G401 (cell line): Measurements from ENCODE around the gene PRKCD. TPM values are rescaled to one million over a fixed set of nuclear protein-coding genes. Genes with fewer than 3 reads are reported as not detected.
"Not testable (repeated sequence)": the region's sequence is repeated elsewhere in the genome, so short reads cannot be mapped to it uniquely, and the experiment has no call there.

ENCODE experiments used
- DNase-seq: peaks from one replicate; pipeline ENCODE4 v3.0.0-alpha.2; 2015; ENCODE audit warnings: low spot score
- in situ Hi-C: cut with HindIII; loops from 2 replicates; pipeline ENCODE4 v1.10.0; 2016; ENCODE audit warnings: low sequenced_read_pairs, mixed read lengths
- total RNA-seq: library from RNA; depleted of rRNA; stranded (reverse); fragments of >200 nt; shearing (Covaris generic); gene quantifications from 2 replicates; pipeline ENCODE4 v1.2.3, GENCODE V29; 2014

Gene PRKCD
- total RNA-seq, 1 experiment from 2014 or later = 18.9 TPM

DNA sequence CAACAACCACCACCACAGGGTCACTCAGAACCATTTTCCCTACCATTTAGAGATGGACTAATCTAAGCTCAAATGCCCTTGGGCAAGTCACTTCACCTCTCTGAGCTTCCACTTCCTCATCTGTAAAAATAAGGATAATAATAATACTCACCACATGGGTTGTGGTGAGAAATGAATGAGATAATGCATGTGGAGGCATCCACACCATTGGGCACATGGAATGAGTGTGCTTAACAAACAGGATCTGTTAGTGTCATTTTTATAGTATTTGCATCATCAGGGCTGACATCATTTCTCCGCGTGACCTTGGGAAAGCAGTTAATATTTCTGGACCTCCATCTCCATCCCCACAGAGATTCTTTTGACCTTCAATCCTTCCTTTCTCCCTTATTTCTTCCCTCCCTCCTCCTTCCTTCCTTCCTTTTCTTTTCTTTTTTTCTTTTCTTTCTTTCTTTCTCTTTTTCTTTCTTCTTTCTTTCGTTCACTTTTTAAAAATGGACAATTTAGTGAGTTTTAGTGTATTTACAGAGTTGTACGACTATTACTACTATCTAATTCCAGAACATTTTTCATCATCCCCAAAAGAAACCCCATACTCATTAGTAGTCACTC is 23.1 kb upstream of the PRKCD start:
- in situ Hi-C loops = no loop called here
- no peak for DNase-seq

DNA sequence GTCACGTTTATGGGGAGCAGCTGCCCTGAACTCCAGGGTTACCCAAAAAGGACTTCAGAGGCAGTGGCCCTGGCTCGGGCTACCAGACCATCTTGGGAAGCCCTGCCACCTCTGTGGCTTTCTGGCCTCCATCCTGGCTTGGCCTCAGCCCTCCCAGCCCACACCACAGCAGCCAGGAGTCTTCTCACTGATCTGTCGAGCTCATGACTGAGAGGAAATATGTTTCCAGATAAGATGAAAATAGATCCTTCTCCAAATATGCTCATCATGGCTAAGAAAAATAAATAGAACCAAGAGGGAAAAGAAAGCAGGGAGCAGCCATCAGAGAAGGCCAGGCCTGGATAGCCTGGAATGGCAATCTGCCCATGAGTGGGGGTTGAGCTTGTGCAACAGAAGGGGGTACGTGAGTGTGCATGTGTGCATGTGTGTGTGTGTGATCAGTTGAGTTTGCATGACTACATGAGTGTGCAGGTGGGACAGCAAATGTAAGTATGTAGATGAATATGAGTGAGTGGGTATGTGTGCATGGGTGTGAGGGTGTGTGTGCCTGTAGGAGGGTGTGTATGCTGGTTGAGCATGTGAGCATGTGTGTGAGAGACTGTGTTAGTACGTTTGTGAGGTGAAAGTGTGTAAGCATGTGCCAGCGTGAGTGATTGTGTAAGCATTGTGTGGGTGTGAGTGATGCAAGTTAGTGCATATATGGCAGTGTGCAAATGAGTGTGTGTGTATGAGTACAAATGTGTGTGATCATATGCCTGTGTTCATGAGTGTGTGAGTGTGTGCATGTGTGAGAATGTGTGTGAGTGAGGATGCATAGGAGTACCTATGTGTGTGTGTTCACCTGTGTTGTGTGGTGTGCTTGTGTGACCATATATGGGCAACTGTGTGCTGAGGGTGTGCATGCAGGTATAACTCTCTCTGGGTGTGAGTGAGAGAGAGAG is 20.8 kb upstream of the PRKCD start:
- in situ Hi-C loops = no loop called here
- no peak for DNase-seq

DNA sequence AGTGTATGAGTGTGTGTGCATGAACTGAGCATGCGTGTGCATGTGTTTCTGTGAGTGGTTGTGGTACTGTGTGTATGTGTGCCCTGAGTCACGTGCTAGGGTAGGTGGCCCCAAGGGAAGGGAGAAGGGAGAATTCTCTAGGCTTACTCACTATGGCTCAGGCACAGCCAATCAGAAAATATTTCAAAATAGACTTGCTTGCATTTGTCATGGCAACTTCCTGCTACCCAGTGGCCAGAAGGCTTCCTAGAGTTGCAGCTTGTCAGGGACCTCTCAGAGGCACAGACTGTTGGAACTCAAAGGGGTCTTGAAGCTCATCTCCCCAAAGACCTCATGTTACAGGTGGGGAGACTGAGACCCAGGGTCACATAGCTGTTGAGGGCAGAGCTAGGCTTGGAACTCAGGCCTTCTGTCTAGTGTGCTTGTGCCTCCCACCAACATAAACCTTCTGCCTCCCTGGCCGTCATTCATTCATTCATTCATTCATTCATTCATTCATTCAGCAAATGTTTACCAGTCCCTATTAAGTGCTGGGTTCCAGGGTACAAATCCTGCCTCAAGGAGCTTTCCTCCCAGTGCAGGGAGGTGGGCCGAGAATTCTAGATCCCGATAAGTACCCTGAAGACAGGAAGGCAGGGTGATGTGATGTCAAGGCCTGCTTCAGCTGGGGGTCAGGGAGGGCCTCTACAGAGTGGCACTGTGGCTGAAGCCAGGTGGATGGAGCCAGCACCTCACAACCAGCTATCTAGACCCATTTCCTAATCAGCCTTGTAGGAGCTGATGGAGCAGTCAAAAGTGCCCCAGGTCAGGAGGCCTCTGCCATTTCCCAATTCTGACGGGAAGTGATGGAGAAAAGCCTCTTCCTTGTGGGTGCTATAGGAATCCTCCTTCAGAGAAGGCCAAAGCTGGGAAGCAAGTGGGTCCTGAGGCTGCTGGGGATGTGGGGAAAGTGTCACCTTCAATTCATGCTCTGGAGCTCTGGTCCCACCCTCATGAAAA is 19.9 kb upstream of the PRKCD start:
- in situ Hi-C loops = no loop called here
- no peak for DNase-seq

DNA sequence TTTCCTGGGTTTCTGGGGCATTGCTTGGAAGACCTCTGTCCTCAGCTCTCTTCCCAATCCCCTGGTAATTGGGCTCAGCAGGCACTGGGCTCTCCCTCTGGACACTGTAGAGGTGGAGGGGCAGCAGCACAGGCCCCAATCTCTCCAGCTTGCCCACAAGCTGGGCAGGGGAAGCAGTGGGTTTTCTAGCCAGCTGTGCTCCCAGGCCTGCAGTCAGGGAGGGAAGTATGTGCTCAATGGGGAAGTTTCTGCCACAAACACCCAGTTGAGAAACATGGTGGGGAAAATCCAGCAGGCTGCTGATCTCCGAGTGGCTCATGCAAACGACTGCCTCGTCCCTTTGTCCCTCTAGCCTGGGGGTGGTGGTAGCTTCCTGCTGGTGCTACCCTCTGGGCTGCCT is 18.0 kb upstream of the PRKCD start:
- in situ Hi-C loops = no loop called here
- no peak for DNase-seq

DNA sequence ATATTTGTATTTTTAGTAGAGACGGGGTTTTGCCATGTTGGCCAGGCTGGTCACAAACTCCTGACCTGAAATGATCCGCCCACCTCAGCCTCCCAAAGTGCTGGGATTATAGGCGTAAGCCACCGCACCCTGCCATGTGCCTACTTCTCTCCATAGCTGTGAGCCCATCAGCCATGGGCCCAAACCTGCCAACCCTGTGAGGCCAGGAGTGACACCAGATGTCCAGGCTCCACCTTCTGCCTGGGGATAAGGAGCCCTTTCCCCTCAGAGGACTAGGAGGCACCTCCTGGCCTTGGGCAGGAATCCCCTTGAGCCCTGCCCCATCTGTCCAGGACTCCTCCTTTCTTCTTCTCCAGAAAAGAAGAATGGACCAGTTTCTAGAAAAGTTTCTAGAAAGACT is 16.6 kb upstream of the PRKCD start:
- in situ Hi-C loops = no loop called here
- no peak for DNase-seq

DNA sequence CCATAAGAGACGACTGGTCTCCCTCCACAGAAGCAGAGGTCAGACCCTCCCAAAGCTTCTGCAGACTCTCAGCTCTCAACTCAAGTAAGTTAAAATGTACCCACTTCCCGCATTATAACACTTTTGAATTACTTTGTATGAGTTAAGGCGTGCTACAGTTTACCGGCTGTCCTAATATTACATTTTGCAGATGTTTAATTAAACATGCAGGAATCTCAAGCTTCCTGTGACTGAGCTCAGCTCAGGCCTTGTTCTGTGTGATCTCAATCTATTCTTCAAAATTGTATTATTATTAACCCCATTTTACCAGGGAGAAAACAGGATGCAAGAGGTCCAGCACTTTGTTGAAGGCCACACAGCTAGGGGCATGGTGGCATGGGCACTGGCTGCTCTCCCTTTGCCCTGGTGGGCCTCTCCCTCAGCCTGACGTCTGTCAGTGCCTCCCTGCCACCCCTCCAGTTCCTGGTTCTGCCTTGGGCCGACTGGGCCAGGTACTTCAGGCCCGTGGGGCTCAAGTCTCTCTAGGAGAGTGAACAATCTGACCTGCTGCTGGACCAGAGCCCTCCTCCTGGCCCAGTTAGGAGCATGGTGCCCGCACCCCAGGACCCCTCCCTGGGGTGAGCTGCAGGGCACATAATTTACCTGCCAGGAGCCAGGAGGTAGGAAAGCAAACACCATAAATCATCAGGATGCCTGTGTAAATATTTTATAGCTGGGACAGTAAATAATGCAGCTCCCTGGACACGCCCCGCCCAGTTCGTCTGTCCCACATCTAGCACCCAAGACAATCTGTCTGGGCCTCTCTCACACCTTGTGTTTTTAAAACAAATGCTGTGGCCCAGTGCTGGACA is 15.9 kb upstream of the PRKCD start:
- no peak for DNase-seq
- in situ Hi-C loops = no loop called here

DNA sequence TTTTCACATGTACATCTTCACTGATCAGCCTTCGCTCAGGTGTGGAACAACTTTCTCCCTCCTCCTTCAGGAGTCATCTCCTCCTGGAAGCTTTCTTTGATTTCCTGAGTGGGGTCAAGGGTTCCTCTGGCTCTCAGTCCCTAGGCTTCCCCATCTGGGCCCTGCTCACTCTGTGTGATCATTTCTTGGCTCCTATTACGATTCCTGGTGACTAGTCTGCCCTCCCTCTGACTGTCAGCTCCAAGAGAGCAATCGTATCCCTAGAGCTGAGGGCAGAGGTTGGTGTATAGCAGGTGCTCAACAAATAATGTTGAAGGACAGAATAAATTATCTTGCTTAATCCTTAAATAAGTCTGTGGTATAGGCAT is 15.3 kb upstream of the PRKCD start:
- in situ Hi-C loops = no loop called here
- DNase-seq = no peak

DNA sequence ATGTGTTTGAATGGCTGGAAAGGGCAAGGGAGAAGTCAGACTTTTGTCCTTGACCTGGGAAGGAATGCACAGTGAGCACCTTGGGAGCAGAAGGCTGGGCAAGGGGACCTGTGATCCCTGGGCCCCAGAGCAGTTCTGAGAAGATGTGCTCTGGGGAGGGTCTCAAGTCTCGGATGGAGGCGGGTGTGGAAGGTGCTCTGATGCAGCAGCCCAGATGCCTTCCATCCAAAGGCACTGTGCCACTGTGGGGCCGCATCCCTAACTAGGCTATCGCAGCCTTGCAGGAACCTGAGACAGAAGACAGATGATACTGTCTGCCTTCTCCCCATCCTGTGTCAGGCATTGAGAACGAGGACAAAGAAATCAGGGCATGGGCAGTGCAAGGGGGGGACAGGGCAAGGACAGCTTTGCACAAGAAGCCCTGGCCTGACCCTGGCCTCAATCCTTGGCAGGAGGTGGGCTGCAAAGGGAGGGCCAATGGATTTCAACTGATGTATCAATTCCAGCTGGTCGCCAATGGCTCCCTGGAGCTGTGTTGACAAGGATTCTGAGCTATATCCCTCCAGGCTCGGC is 14.6 kb upstream of the PRKCD start:
- no peak for DNase-seq
- in situ Hi-C loops = no loop called here

DNA sequence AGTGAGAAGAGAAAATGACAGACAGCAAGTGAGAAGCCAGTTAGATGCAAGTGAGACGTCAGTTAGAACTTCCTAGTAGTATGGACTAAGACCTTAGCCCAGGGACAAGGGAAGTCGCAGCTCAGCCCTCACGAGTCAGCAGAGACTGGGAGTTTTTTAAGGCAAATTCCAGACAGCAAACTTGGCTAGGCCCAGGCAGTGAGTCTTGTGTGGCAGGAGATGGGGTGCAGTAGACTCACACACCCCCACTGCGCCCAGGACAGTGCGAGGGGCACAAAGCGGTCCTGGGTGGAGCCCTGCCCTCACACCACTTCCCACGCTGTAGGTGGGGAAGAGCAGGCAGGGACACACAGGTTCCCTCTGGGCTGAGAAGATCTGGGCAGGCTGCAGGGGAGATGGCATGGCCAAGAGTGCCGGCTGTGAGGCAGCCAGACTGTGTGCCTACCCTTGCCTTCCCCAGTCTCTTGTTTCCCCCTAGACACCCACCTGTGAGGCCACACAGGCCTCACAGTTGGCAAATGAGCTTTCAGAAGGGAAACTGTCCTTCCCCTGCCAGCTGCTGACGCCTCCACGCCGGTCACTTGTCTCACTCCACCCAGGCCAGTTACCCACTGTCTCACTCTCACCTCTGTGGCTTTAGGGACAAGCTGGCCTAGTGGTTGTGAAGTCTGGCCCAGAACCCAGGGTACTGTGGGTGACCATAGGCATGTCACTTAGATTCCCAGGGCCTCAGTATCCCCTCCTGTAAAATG is 13.7 kb upstream of the PRKCD start:
- in situ Hi-C loops = no loop called here
- DNase-seq = no peak

DNA sequence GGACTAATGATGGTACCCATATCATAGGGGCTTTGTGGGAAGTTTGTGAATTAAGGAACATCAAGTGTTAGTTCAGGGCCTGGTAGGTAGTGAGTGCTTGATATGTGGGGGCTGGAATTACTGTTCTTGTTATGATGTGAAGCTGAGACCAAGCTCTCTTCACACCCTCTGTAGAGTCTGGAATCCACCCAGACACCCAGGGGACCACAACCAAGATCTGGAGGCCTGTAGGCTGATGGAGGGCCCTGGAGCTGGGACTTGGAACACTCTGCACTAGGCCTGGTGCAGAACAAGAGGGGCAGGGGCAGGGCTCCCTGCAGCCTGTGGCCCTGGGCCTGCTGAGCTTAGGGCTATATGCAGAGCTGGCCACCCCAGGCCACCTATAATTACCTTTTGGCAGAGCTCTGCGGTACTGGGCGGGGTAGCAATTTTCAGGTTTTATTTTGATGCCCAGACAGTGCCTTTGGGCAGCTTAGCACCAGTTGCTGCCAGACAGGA is 13.1 kb upstream of the PRKCD start:
- in situ Hi-C loops = no loop called here
- DNase-seq = no peak

DNA sequence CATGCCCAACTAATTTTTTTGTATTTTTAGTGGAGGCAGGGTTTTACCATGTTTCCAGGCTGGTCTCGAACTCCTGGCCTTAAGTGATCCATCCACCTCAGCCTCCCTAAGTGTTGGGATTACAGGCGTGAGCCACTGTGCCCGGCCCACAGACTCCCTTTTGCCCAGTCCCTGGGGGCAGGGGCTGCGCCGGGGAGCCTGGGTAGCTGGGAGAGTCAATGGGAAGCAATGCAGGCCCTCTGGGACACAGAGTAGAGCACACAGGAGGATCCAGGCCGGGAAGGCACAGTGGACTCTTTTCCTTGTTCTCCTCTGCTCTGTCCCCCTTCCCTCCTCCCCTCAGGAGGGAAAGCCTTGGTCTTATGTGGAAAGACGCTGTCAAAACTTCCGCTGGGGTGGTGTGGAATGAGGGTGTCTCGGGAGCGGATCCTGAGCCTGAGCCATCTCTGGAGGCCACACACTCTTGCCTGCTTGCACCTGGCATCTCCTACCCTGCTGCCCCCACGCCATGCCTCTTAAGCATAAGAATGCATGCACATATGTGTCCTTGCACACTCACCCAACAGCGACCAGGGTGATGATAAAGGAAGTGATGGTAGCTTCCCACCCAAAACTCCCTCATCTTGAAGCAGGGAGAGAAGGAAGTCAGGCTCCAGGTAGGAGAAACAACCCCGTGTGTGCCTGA is 11.9 kb upstream of the PRKCD start:
- DNase-seq = no peak
- in situ Hi-C loops = no loop called here

DNA sequence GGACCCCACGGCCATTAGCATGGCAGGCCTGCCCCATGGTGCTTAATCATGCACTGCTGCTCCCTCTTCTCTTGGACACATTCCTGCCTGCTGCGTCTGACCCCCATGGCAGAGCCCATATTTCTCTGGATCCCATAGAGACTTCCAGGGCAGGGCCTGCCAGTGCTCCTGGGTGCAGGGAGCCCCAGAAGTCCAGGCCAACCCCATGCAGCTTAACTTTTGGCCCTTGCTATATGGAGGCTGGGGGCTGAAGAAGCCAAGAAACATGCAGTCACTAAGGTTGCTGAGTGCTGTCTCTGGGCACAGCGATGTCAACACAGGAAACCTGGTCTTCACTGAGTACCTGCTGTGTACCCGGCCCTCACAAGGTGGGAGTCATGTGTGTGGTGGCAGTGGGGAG is 11.3 kb upstream of the PRKCD start:
- no peak for DNase-seq
- in situ Hi-C loops = no loop called here

DNA sequence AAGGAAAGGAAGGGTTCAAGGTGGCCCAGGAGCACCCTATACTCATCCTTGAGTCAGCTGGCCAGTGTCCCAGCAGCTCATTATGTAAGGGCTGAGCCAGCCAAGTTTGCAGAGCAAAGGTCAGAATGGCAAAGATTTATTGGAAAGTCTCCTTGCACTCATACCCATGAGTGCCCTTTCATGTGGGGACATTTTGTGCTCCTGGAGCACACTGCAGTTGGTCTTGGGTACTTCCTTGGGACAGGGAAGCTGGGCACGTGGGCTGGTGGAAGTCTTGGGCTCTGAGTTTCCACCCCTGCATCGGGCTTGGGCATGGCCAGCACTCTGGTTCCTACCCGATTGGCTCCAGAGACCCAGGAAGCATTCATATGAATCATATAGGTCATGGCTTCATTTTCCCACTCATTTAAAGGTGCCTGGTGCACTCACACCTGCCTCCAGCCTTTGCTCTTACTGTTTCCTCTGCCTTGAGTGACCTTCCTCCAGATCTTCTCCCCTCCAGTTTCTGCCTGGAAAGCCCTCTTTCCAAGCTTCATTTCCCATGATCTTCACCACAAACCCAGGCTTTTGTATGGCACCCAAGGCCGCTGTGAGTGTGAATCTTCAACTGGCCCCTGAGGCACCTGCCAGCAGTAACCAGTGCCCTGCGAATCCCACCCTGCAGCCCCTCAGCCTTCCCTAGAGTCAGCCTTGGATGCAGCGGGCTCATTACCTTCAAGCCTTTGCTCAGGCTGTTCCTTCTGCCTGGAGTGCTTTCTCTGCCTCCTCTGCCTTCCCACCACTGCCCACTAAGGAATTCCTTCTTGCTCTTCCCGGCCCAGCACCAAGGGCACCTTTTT is 10.5 kb upstream of the PRKCD start:
- in situ Hi-C loops = no loop called here
- no peak for DNase-seq

DNA sequence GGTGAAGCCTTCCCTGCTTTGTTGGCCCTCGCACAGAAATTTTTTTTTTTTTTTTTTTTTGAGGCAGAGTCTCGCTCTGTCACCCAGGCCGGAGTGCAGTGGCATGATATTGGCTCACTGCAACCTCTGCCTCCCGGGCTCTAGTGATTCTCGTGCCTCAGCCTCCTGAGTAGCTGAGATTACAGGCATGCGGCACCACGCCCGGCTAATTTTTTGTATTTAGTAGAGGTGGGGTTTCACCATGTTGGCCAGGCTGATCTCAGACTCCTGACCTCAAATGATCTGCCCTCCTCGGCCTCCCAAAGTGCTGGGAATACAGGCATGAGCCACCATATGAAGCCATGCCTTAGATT is 9.9 kb upstream of the PRKCD start:
- DNase-seq, in situ Hi-C loops: not testable (repeated sequence)

DNA sequence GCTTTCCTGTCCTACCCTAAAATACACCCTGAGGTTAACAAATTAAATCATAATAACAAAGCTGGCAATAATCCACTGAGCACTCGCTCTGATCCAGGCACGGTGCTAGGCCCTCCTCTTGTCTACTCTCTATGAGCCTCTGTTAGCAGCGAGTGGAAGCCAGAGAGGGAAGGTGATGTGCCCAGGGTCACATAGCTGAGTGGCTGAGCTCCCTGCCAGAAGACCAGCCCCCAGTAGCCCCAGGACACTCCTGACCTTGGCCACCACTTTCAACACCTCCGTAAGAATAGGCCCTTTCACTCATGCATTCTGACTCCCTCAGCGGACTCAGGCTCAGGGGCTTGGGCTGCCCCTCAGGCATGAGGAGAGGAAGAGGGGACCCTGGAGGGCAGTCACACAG is 9.5 kb upstream of the PRKCD start:
- in situ Hi-C loops = no loop called here

DNA sequence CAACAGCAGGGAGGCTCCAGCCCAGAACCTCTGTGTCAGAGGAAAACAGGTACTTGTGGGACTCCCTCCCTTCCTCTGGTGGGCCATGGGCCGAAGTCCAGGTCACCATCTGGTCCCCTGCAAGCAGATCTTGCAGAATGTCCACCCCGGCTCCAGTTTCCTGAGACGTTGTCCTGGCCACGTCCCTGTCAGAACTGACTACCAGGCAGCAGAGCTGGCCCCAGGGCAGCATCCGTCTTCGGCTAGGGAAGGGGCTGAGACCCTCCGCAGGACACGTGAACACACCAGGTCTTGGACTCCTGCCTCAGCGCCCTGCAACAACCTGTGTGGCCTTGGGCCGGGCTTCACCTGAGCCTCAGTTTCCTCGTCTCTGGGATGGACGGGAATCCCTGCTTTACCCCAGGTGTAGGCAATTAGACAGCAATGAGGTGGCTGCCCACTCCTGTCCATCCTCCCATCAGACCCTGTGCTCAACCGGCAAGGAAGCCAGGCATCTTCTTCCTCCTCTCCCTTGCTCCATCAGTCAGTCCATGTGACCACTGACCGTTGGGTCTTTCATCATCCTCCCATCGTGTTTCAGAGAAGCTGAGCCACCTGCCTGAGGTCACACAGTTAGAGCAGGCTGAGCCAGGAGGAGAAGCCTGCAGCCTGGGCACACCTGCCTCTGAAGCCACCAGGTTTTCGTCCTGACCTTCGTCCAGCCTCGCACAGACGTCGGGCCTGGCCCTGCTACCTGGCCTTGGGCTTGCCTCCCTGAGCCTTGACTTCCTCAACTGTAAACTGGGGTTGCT is 8.9 kb upstream of the PRKCD start:
- in situ Hi-C loops = no loop called here
- no peak for DNase-seq

More for the DNA sequence above, 9.5 kb upstream of the PRKCD start:
- no peak for DNase-seq
